Sciatic nerve (tissue), 2 donors: ENCODE results near the gene ME1. TPM values are rescaled to one million over a fixed set of nuclear protein-coding genes. Genes with fewer than 3 reads are reported as not detected.
"Not testable (repeated sequence)": the region's sequence is repeated elsewhere in the genome, so short reads cannot be mapped to it uniquely, and the experiment has no call there.

ENCODE experiments used
- ATAC-seq: fragments of 200-7000 bp; cut with Tn5 transposase; one replicate; pipeline ENCODE4 v1.9.1; 2020; ENCODE audit warnings: mild to moderate bottlenecking, moderate library complexity
- DNase-seq: peaks from one replicate; pipeline ENCODE4 v3.0.0-alpha.2; 2020; ENCODE audit warnings: low spot score
- intact Hi-C: fragments of 100-400 bp; cut with DNase I; formaldehyde crosslinking; loops from one replicate; pipeline ENCODE4 v1.14.2; 2022
- total RNA-seq: library from RNA; stranded (reverse); fragmentation: NEBNext Ultra II Directional; extraction: Animal tissue kit (Norgen Biotek cat#: 25700); gene quantifications from one replicate; pipeline ENCODE4 v1.2.1, GENCODE V29; 2021
- donor health status: DM: no; HTN: no; CAD: no.
- donor health status: DM: no; HTN: no; CAD: no.

ME1 gene
- total RNA-seq, 1 donor from 2014 or later = 30.5 TPM

- DNase-seq = no peak
- ATAC-seq = no peak
- intact Hi-C loops = no loop called here
Measured at GRCh38 chr6:83368577-83368976, 62.3 kb downstream of the ME1 start.

GRCh38 chr6:83367104-83367503 is 63.7 kb downstream of the ME1 start:
- intact Hi-C loops = no loop called here
- ATAC-seq (no peak), DNase-seq (no peak)

GRCh38 chr6:83365931-83366330 is 64.9 kb downstream of the ME1 start:
- ATAC-seq (peak; percentile 95), DNase-seq (no peak)
- intact Hi-C loops = no loop called here

- intact Hi-C loops, ATAC-seq, DNase-seq: not testable (repeated sequence)
Measured at GRCh38 chr6:83362349-83362748, 68.5 kb downstream of the ME1 start.

GRCh38 chr6:83359638-83360037 is 71.2 kb downstream of the ME1 start:
- no peak for ATAC-seq
- intact Hi-C loops = no loop called here

GRCh38 chr6:83354747-83355146 is 76.1 kb downstream of the ME1 start:
- intact Hi-C loops = no loop called here
- DNase-seq = no peak
- ATAC-seq = no peak

More at GRCh38 chr6:83359638-83360037, 71.2 kb downstream of the ME1 start:
- DNase-seq = no peak

GRCh38 chr6:83352424-83353061 is 78.3 kb downstream of the ME1 start:
- DNase-seq (no peak), ATAC-seq (no peak)
- intact Hi-C loops = no loop called here

GRCh38 chr6:83343121-83343520 is 87.7 kb downstream of the ME1 start:
- DNase-seq = no peak
- intact Hi-C loops = no loop called here

GRCh38 chr6:83341765-83342164 is 89.1 kb downstream of the ME1 start:
- intact Hi-C loops = no loop called here
- DNase-seq (no peak), ATAC-seq (no peak)

More at GRCh38 chr6:83343121-83343520, 87.7 kb downstream of the ME1 start:
- ATAC-seq = no peak

GRCh38 chr6:83333916-83334315 is 96.9 kb downstream of the ME1 start:
- ATAC-seq, DNase-seq, intact Hi-C loops: not testable (repeated sequence)

- no peak for ATAC-seq
- intact Hi-C loops = no loop called here
- DNase-seq = no peak
Measured at GRCh38 chr6:83333500-83333899, 97.4 kb downstream of the ME1 start.

GRCh38 chr6:83314693-83315092 is 116.2 kb downstream of the ME1 start:
- no peak for DNase-seq
- intact Hi-C loops = no loop called here
- ATAC-seq = no peak

- intact Hi-C loops = no loop called here
- DNase-seq = no peak
- ATAC-seq = no peak
Measured at GRCh38 chr6:83313882-83314281, 117.0 kb downstream of the ME1 start.

- ATAC-seq (no peak), DNase-seq (no peak)
- intact Hi-C loops = no loop called here
Measured at GRCh38 chr6:83311231-83311630, 119.6 kb downstream of the ME1 start.

- intact Hi-C loops = no loop called here
- no peak for DNase-seq
Measured at GRCh38 chr6:83310046-83310445, 120.8 kb downstream of the ME1 start.

GRCh38 chr6:83309344-83309743 is 121.5 kb downstream of the ME1 start:
- intact Hi-C loops = no loop called here
- DNase-seq (no peak), ATAC-seq (no peak)

More at GRCh38 chr6:83310046-83310445, 120.8 kb downstream of the ME1 start:
- no peak for ATAC-seq

- DNase-seq = no peak
- intact Hi-C loops = no loop called here
- no peak for ATAC-seq
Measured at GRCh38 chr6:83308833-83309232, 122.0 kb downstream of the ME1 start.

GRCh38 chr6:83307849-83308248 is 123.0 kb downstream of the ME1 start:
- intact Hi-C loops = no loop called here
- no peak for DNase-seq
- ATAC-seq = no peak

GRCh38 chr6:83303426-83303825 is 127.4 kb downstream of the ME1 start:
- DNase-seq (no peak), ATAC-seq (no peak)
- intact Hi-C loops = no loop called here

GRCh38 chr6:83294676-83295075 is 136.2 kb downstream of the ME1 start:
- DNase-seq (no peak), ATAC-seq (no peak)
- intact Hi-C loops = no loop called here
